Body of pancreas (tissue), 4 donors: ENCODE measurements around the gene MRPL36. TPM values are rescaled to one million over a fixed set of nuclear protein-coding genes. Genes with fewer than 3 reads are reported as not detected.
"Not testable (repeated sequence)": the region's sequence is repeated elsewhere in the genome, so short reads cannot be mapped to it uniquely, and the experiment has no call there.

Experiments used
- ATAC-seq: fragments of 150-250 bp; one replicate; pipeline ENCODE4 v1.9.1; 2016
- DNase-seq, 4 donors: peaks; one replicate each; pipeline ENCODE4 v3.0.0-alpha.2; 2019
- H3K27ac ChIP-seq, 4 donors: fragments of 200-600 bp; sonication (generic); 1 replicate in 3 of 4; 2 replicates in 1 of 4; pipeline versions ENCODE4 v1.5.1 to v1.6.1; 2016 to 2019; ENCODE audit warnings: mild to moderate bottlenecking in 1 of 4, mixed read lengths in 1 of 4, moderate library complexity in 1 of 4
- H3K27me3 ChIP-seq, 2 donors: fragments of 200-600 bp; sonication (generic); one replicate each; pipeline ENCODE4 v1.6.0; 2016; ENCODE audit warnings: mild to moderate bottlenecking in 1 of 2
- H3K36me3 ChIP-seq, 2 donors: fragments of 200-600 bp; sonication (generic); replicated peaks in 1 of 2; 2 replicates each; pipeline ENCODE4 v1.5.1; 2016; ENCODE audit warnings: low read depth in 2 of 2; ENCODE audit not compliant: insufficient read depth in 1 of 2
- H3K4me1 ChIP-seq: fragments of 200-600 bp; sonication (generic); one replicate; pipeline ENCODE4 v1.6.0; 2016
- H3K4me3 ChIP-seq, 2 donors: fragments of 200-600 bp; sonication (generic); 1 replicate in 1 of 2; 2 replicates in 1 of 2; pipeline ENCODE4 v1.5.1; 2016 to 2019
- H3K9me3 ChIP-seq, 3 donors: fragments of 200-600 bp; sonication (generic); 1 replicate in 2 of 3; 2 replicates in 1 of 3; pipeline ENCODE4 v1.5.1; 2016
- CTCF ChIP-seq, 7 experiments: fragments of 450-650 bp in 4 of 7; fragments of 200-600 bp in 3 of 7; sonication (generic) in 3 of 7; IDR thresholded peaks; one replicate each; pipeline ENCODE4 v1.5.1; 2016 to 2019; ENCODE audit warnings: antibody characterized with exemption in 7 of 7
- POLR2A ChIP-seq, 3 donors: fragments of 450-650 bp; IDR thresholded peaks; one replicate each; pipeline ENCODE4 v1.6.1; 2016; ENCODE audit warnings: antibody characterized with exemption in 3 of 3, mild to moderate bottlenecking in 2 of 3
- whole genome bisulfite sequencing, 2 donors: methylation state at CpG; one replicate each; pipeline ENCODE4 v1.1.5; 2017; 5-methylcytosine and 5-hydroxymethylcytosine counted together
- intact Hi-C: fragments of 100-400 bp; cut with DNase I; formaldehyde crosslinking; loops from one replicate; pipeline ENCODE4 v1.15.1; 2023
- total RNA-seq, 2 donors: library from RNA; depleted of rRNA; stranded (reverse); fragments of >200 nt; gene quantifications; one replicate each; pipeline ENCODE4 v1.1.0, GENCODE V29; 2016

The MRPL36 gene
- total RNA-seq, 2 donors from 2014 or later, result 4.9 to 16.3 TPM

- Histone ChIP-seq H3K4me1 (no peaks in the 10 kb centered on the region), H3K27ac (no peak overlapping the region), H3K36me3 (no peaks in the 10 kb centered on the region), H3K27me3 (no peaks in the 10 kb centered on the region), H3K9me3 (no peaks in the 10 kb centered on the region), H3K4me3 (no peak overlapping the region)
- no peak for DNase-seq
- intact Hi-C loops, result no loop called here
- TF ChIP-seq POLR2A (IDR thresholded peaks at IDR 0.05) (no peak), CTCF (IDR thresholded peaks at IDR 0.05) (no peak)
- WGBS, 2 donors, result 63 to 85% methylated on average over 1 of the region's 1 CpG
- no peak for ATAC-seq
These were observed 46.1 kb upstream of the MRPL36 start for GRCh38 chr5:1845696-1846095.

GRCh38 chr5:1844708-1845436 lies 45.2 kb upstream of the MRPL36 start:
- Histone ChIP-seq H3K4me3 (no peak overlapping the region), H3K27me3 (no peaks in the 10 kb centered on the region), H3K4me1 (no peaks in the 10 kb centered on the region), H3K9me3 (no peaks in the 10 kb centered on the region), H3K27ac (no peak overlapping the region), H3K36me3 (no peaks in the 10 kb centered on the region)
- no peak for ATAC-seq
- no peak for DNase-seq
- intact Hi-C loops, result no loop called here
- 85 to 93% methylated on average over 5 of the region's 5 CpGs for WGBS, 2 donors
- TF ChIP-seq POLR2A (IDR thresholded peaks at IDR 0.05) (no peak), CTCF (IDR thresholded peaks at IDR 0.05) (no peak)

- ATAC-seq, H3K27ac ChIP-seq, H3K4me1 ChIP-seq, H3K4me3 ChIP-seq, intact Hi-C loops, H3K27me3 ChIP-seq, H3K36me3 ChIP-seq, DNase-seq, H3K9me3 ChIP-seq: not testable (repeated sequence)
- WGBS, 2 donors, result 68 to 81% methylated on average over 10 of the region's 10 CpGs
These were observed 44.1 kb upstream of the MRPL36 start for GRCh38 chr5:1843761-1844160.

GRCh38 chr5:1842004-1842819 lies 42.6 kb upstream of the MRPL36 start:
- DNase-seq (no peak), ATAC-seq (no peak)
- Histone ChIP-seq H3K27me3 (no peaks in the 10 kb centered on the region), H3K4me1 (no peaks in the 10 kb centered on the region), H3K36me3 (no peaks in the 10 kb centered on the region), H3K4me3 (no peak overlapping the region), H3K9me3 (no peaks in the 10 kb centered on the region), H3K27ac (no peak overlapping the region)
- no peak for TF ChIP-seq CTCF (IDR thresholded peaks at IDR 0.05)
- TF ChIP-seq POLR2A (IDR thresholded peaks at IDR 0.05), result no peak
- 31 to 34% methylated on average over 17 of the region's 17 CpGs for WGBS, 2 donors
- intact Hi-C loops, result no loop called here

- no peak for ATAC-seq
- WGBS, 2 donors, result 42 to 49% methylated on average over 19 to 31 of the region's 31 CpGs
- no peak overlapping the region for H3K27ac ChIP-seq
These were observed 41.3 kb upstream of the MRPL36 start for GRCh38 chr5:1840741-1841521.

More at GRCh38 chr5:1840741-1841521, 41.3 kb upstream of the MRPL36 start:
- Histone ChIP-seq H3K4me3 (no peak overlapping the region), H3K4me1 (no peaks in the 10 kb centered on the region), H3K36me3 (no peaks in the 10 kb centered on the region), H3K27me3 (no peaks in the 10 kb centered on the region), H3K9me3 (no peaks in the 10 kb centered on the region)
- TF ChIP-seq CTCF (IDR thresholded peaks at IDR 0.05), result no peak
- TF ChIP-seq POLR2A (IDR thresholded peaks at IDR 0.05), result no peak
- no peak for DNase-seq
- intact Hi-C loops, result no loop called here
